WTC11 (cell line): ENCODE data around the gene CYP27B1. TPM values are rescaled to one million over a fixed set of nuclear protein-coding genes. Genes with fewer than 3 reads are reported as not detected.
A peak's percentile ranks its signal among the peaks of the same experiment; 100 is the strongest.

ENCODE experiments used
- AFF4 ChIP-seq: sonication (generic); formaldehyde crosslinking; IDR thresholded peaks from 2 replicates; pipeline ENCODE4 v1.8.1; 2023; ENCODE audit warnings: mild to moderate bottlenecking, missing genetic modification reagents, borderline replicate concordance
- E2F4 ChIP-seq: sonication (generic); formaldehyde crosslinking; IDR thresholded peaks from 2 replicates; pipeline ENCODE4 v1.8.1; 2022; ENCODE audit warnings: low read depth, mild to moderate bottlenecking, moderate library complexity, missing genetic modification reagents, borderline replicate concordance
- FOXJ3 ChIP-seq: sonication (generic); formaldehyde crosslinking; IDR thresholded peaks from 2 replicates; pipeline ENCODE4 v1.9.0; 2021; ENCODE audit warnings: missing genetic modification reagents, mild to moderate bottlenecking, borderline replicate concordance
- FOXP4 ChIP-seq: sonication (generic); formaldehyde crosslinking; IDR thresholded peaks from 2 replicates; pipeline ENCODE4 v1.8.0; 2022; ENCODE audit warnings: mild to moderate bottlenecking, missing genetic modification reagents
- IRF2 ChIP-seq: sonication (generic); formaldehyde crosslinking; IDR thresholded peaks from 2 replicates; pipeline ENCODE4 v1.8.0; 2022; ENCODE audit warnings: low read depth, missing genetic modification reagents, borderline replicate concordance
- MAX ChIP-seq: sonication (generic); formaldehyde crosslinking; IDR thresholded peaks from 2 replicates; pipeline ENCODE4 v1.8.0; 2022; ENCODE audit warnings: mild to moderate bottlenecking, missing genetic modification reagents
- MLX ChIP-seq: sonication (generic); formaldehyde crosslinking; IDR thresholded peaks from 2 replicates; pipeline ENCODE4 v1.8.1; 2023; ENCODE audit warnings: mild to moderate bottlenecking, missing genetic modification reagents, moderate library complexity
- MXD4 ChIP-seq: fragments of 250-450 bp; sonication (Bioruptor Pico); IDR thresholded peaks from 2 replicates; pipeline ENCODE4 v1.8.0; 2021; ENCODE audit warnings: mild to moderate bottlenecking, moderate library complexity, borderline replicate concordance
- MYBL2 ChIP-seq: sonication (generic); formaldehyde crosslinking; IDR thresholded peaks from 2 replicates; pipeline ENCODE4 v1.8.1; 2023; ENCODE audit warnings: mild to moderate bottlenecking, moderate library complexity, missing genetic modification reagents
- NFYB ChIP-seq: sonication (generic); formaldehyde crosslinking; conservative IDR thresholded peaks from 2 replicates; pipeline ENCODE4 v1.8.0; 2022; ENCODE audit warnings: low read depth, missing genetic modification reagents
- NR1H2 ChIP-seq: sonication (generic); formaldehyde crosslinking; IDR thresholded peaks from 2 replicates; pipeline ENCODE4 v1.9.0; 2021; ENCODE audit warnings: mild to moderate bottlenecking, moderate library complexity, missing genetic modification reagents
- NR2C2 ChIP-seq: sonication (generic); formaldehyde crosslinking; IDR thresholded peaks from 2 replicates; pipeline ENCODE4 v1.8.0; 2022; ENCODE audit warnings: mild to moderate bottlenecking, missing genetic modification reagents
- TEAD1 ChIP-seq: sonication (generic); formaldehyde crosslinking; IDR thresholded peaks from 2 replicates; pipeline ENCODE4 v1.8.0; 2022; ENCODE audit warnings: mild to moderate bottlenecking, missing genetic modification reagents
- TP53 ChIP-seq: sonication (generic); formaldehyde crosslinking; IDR thresholded peaks from 2 replicates; pipeline ENCODE4 v1.8.1; 2023; ENCODE audit warnings: mild to moderate bottlenecking, missing genetic modification reagents
- ZBTB21 ChIP-seq: sonication (generic); formaldehyde crosslinking; IDR thresholded peaks from 2 replicates; pipeline ENCODE4 v1.8.1; 2023; ENCODE audit warnings: mild to moderate bottlenecking, missing genetic modification reagents, borderline replicate concordance
- ZBTB43 ChIP-seq: sonication (generic); formaldehyde crosslinking; IDR thresholded peaks from 2 replicates; pipeline ENCODE4 v1.8.1; 2023; ENCODE audit warnings: mild to moderate bottlenecking, missing genetic modification reagents
- ZNF219 ChIP-seq: sonication (generic); formaldehyde crosslinking; IDR thresholded peaks from 2 replicates; pipeline ENCODE4 v1.8.0; 2023; ENCODE audit warnings: missing genetic modification reagents, mild to moderate bottlenecking, borderline replicate concordance
- ZNF232 ChIP-seq: sonication (generic); formaldehyde crosslinking; IDR thresholded peaks from 2 replicates; pipeline ENCODE4 v1.8.0; 2022; ENCODE audit warnings: mild to moderate bottlenecking, missing genetic modification reagents
- ZNF281 ChIP-seq: sonication (generic); formaldehyde crosslinking; IDR thresholded peaks from 2 replicates; pipeline ENCODE4 v1.8.0; 2023; ENCODE audit warnings: mild to moderate bottlenecking, missing genetic modification reagents
- ZNF396 ChIP-seq: fragments of 250-450 bp; sonication (Bioruptor Pico); IDR thresholded peaks from 2 replicates; pipeline ENCODE4 v1.8.0; 2021; ENCODE audit warnings: mild to moderate bottlenecking, moderate library complexity, borderline replicate concordance
- ZNF423 ChIP-seq: fragments of 250-450 bp; sonication (Bioruptor Pico); IDR thresholded peaks from 2 replicates; pipeline ENCODE4 v2.1.2; 2022; ENCODE audit warnings: mild to moderate bottlenecking, moderate library complexity
- ZNF425 ChIP-seq: fragments of 250-450 bp; sonication (Bioruptor Pico); conservative IDR thresholded peaks from 2 replicates; pipeline ENCODE4 v1.9.0; 2021; ENCODE audit warnings: mild to moderate bottlenecking
- total RNA-seq: library from RNA; stranded (reverse); gene quantifications from 3 replicates; pipeline ENCODE4 v1.2.3, GENCODE V29; 2021

The CYP27B1 gene
- total RNA-seq, 1 experiment from 2014 or later: 2.1 TPM

- no peak for TF ChIP-seq MYBL2 (CRISPR knock-in tag)
- no peak; the same call in 1 of the 2 replicates for TF ChIP-seq TEAD1 (CRISPR knock-in tag)
- TF ChIP-seq FOXP4 (CRISPR knock-in tag): no peak
- no peak for TF ChIP-seq ZNF423 (CRISPR knock-in tag)
- TF ChIP-seq ZNF232 (CRISPR knock-in tag): peak; percentile 66; the same call in 1 of the 2 replicates
- TF ChIP-seq AFF4: no peak
- no peak for TF ChIP-seq ZNF281 (CRISPR knock-in tag)
- TF ChIP-seq ZNF425: no peak
- peak; percentile 59; the same call in 1 of the 2 replicates for TF ChIP-seq E2F4
- no peak for TF ChIP-seq IRF2 (CRISPR knock-in tag)
- no peak for TF ChIP-seq NR2C2 (CRISPR knock-in tag)
- no peak for TF ChIP-seq ZBTB21 (CRISPR knock-in tag)
- TF ChIP-seq ZNF396 (CRISPR knock-in tag): no peak
- no peak for TF ChIP-seq MLX (CRISPR knock-in tag)
- TF ChIP-seq FOXJ3 (CRISPR knock-in tag): no peak
- 0 out of 2 replicates have a peak, but pooled peaks have one; percentile 12 for TF ChIP-seq NFYB (CRISPR knock-in tag)
- no peak for TF ChIP-seq ZBTB43 (CRISPR knock-in tag)
- TF ChIP-seq ZNF219: peak; percentile 53; the same call in 1 of the 2 replicates
- TF ChIP-seq NR1H2 (CRISPR knock-in tag): no peak
- no peak for TF ChIP-seq MXD4
- peak; percentile 76 for TF ChIP-seq MAX (CRISPR knock-in tag)
- TF ChIP-seq TP53 (CRISPR knock-in tag): 0 out of 2 replicates have a peak, but pooled peaks have one; percentile 44
Observed at GRCh38 chr12:57726884-57727757, 39.8 kb downstream of the CYP27B1 start (continued).
